ENCODE results near the gene RAP1A. TPM values are rescaled to one million over a fixed set of nuclear protein-coding genes. Genes with fewer than 3 reads are reported as not detected.
A peak's percentile ranks its signal among the peaks of the same experiment; 100 is the strongest.

Gene RAP1A
- total RNA-seq, 1 donor from 2014 or later, result 93.7 TPM

DNA sequence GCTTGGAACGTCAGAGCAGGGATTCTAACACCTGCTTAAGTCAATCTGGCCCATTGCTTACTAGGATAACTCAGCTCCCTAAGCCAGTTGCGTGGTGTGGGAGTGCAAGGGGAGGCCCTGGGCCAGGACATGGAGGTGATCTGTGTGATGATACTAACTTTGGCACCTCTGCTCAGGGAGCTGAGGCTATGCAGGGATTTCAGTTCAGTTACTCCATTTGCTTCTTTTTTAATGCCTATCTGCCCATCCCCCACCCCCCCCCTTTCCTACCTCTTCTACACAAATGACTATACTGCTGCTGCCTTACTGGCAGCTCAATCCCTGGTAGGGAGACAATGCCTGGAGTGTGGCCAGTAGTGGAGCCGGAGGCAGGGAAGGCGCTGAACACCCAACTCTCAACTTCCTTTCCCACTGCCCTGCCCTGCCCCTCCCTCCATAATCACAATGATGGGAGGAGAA is 100.1 kb downstream of the RAP1A start:
- no peak for DNase-seq (ENCODE audit: low read depth)

DNA sequence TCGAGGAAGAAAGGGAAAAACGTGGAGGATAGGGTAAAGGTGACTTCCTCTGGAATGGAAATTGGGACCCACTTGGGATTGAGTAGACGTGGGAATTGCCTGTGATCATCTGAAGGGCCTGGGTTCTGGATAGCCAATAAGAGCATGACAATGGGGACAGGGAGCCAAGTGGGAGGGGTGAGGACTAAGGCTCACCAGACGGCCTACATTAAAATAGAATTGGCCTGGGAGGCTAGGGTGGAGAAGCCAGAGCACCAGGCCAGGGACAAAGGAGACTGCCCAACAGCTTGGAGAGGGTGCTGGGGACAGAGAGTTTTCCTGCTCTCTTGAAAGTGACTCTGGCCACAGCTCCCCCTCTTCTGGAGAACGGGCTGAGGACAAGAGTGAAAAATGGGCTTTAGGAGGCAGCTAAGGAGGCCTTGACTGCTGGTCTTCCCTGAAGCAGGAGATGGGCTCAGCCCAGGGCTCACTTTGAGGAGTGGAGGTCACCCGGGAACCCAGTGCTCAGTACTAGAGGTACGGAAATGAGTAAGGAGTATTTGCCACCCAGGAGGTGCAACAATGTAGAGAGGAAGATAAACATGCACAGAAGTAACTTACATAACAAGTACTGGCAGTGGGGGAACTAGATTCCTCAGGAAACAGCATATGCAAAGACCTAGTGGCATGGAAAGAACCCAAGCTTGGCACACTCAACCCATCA is 100.8 kb downstream of the RAP1A start:
- DNase-seq (ENCODE audit: low read depth), result no peak

DNA sequence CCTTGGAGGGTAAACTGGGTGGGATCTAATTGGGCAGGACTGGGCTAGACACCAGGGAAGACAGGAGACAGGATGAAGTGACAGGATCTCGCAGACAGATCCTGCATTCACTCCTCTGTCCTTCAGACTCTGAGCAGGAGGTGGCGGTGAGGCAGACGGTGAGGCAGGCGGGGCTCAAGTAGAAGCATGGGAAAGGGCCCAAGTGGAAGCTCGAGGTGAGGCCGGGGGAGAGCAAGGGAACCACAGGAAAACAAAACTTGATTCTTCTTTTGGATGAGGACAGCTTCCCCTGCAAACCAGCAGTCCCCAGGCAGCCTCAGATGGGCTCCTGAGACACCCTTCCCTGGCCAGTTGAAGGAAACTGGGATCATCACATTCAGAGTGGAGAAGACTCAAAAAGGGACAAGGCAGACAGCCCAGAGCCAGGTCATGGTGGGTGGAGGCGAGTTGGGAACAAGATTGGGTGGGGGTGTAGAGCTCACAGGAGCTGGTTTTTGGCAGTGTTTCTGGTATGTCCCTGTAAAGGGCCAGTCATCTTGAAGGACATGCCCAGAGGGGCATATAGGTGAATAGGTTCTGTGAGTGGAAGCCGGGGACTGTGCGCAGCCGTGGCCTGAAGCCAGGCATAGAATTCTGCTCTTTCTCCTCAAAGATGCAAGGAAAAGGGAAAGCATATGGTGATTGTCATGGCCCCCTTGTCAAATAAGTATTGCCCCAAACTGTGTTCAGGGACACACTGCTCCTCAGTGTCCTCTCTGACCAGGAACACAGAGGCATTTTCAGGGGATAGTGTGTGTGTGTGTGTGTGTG is 101.6 kb downstream of the RAP1A start:
- no peak for DNase-seq (ENCODE audit: low read depth)

DNA sequence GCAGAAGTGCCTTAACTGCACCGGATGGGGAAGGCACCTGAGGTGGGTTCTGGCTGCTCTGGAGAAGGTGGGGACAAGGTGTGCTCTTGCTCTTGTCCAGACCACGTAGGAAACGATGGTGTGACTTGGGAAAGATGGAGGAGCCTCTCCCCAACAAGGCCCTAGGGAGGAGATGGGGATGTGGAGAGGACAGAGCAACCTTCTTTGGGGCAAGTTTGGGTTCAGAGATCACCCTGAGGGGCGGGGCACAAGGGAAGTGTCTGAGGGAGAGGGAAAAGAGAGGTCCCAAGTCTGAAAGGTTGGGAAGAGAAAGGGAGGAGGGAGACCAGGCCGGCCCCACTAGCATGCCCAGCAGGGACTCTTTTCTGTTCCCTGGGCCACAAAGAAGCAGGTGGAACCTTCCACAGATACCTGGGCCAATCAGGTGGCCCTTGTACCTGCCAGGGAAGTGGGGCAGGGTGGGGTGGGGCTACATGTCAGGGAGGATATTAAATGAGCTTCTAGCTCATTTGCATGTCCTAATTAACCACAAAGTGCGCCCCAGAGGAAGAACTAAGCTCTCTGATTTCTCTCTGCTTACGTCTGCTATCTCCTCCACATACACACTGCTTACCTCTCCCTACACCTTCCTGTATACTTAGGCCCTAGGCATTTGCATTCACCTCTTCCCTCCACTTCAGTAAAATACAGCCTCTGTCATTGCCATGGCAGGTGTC is 103.7 kb downstream of the RAP1A start:
- no peak for DNase-seq (ENCODE audit: low read depth)

DNA sequence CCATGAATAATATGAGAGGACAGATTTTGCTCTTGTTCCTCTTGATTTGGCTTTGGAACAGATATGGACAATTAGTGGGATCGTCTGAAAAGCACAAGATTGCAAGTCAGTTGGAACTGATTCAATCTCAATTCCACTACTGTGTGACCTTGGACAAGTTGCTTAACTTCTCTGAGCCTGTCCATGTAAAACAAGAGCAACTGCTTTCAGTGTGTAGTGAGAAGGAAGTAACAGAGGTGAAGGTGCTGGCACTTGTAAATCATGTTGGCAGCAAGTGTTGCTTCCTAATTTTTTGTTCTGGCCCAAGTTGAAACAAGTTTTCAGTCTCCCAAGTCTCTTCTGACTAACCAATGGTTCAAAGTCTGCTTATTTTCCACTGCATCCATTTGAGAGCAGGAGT is 104.3 kb downstream of the RAP1A start:
- no peak for DNase-seq (ENCODE audit: low read depth)

DNA sequence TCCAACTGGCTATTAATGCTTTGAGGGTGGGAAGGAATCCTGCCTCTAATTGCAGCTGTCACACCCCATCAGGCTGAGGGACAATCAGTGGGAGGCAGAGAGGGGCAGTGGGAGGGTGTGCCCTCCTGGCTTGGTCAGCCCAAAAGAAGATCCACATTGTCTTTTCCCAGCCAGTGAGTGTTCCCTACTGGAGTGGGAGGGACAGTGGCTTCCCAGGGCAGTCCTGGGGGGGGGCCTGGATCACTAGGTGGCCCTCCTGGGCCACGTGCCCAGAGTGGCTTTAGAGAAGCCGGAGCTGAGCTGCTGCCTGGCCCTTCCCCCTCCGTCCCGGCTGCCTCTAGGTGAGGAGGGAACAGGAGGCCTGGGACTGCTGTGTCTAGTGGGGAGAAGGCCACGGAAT is 105.6 kb downstream of the RAP1A start:
- no peak for DNase-seq (ENCODE audit: low read depth)

DNA sequence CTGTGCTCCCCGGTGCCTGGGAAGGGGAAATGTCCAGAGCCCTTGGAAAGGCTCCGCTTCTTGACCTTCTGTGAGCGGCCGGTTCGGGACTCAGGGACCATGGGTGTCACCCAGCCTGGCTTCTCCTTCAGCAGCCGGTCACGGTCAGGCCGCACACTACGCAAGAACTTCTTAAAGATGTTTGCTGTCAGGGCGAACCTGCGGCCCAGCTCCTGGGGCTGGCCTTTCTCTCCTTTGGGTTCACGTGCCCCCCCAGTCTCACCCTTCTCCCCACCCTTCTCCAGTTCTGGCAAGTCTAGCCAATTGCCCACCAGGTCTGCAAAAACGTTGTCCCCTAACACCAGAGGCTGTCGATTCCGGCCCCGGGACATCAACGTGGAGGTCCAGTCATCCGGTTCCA is 107.5 kb downstream of the RAP1A start:
- no peak for DNase-seq (ENCODE audit: low read depth)

DNA sequence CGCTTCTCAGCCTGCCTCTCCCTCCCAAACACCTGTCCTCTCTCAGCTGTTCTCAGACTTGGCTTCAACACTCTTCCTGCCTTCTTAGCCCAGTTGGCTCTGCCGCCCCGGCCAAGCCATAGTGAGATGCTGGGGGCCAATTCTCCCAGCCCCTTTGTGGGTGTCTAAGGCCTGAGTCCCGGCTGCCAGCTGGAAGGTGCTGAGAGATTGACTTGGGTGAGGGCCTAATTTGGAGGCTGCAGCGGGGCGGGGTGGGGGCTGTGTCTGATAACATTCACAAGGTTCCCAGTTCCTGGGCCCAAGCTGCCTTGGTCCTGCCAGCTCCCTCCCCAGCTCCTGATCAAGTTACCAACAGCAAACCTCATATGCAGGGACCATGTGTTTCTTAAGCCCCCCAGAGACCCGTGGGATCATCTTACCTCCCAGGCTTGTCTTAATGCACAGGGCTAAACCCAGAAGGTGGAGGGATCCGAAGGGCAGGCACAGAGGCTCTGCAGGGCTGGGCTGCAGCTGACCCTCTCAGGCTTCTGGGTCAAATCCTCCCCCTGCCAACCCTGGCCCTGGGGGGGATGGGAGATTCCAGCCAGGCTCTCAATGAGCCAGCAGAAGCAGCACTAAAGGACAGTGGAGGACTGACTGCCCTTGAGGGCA is 109.8 kb downstream of the RAP1A start:
- no peak for DNase-seq (ENCODE audit: low read depth)

DNA sequence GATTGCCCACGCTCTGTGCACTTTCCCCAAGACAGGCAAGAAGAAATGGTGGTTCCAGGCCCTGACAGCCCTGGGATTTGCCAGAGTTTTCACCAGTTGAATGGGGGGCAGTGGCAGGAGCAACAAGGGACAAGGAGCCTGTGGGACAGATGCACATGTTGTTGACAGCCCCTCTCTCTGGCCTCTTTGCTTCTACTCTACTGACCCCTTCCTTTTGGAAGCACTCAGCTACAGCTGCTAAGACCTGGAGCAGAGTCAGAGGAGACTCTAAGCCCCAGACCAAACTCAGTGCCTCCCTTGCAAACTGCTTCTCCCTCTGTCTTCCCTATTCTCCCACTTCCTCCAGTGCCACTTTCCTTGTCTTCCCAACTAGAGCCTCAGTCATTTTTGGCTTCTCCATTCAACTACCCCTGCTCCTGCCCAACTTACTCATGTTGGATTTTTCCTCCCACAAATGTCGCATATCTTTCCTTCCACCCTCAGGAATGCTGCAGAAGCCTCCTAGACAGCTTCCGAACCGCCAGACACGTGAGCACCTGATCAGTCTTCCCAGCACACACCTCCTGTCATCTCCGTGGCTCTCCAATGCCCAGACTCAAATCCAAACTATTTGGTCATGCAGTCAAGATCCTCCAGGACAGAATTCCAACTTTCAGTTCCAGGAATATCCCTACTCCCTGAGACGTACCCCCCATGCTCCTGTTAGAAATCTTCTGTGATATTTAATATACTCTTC is 110.5 kb downstream of the RAP1A start:
- DNase-seq (ENCODE audit: low read depth), result no peak

DNA sequence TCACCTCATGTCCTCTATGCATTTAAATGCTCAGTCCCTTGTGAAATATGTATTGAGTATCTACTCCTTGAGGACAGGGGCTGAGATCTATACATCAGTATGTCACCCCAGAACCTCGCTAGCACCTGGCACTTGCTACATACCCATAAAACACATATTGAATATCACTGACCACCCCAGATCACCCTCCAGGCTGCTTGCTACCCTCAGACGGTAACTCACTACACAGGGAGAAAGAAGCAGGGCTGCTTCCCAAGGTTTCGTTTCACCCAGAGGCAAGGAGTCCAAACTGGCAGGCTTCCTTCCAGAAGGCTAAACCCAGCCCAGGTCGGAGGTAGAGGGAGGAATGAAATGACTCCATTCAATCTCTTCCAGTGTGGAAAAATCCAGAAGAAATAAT is 111.1 kb downstream of the RAP1A start:
- no peak for DNase-seq (ENCODE audit: low read depth)

DNA sequence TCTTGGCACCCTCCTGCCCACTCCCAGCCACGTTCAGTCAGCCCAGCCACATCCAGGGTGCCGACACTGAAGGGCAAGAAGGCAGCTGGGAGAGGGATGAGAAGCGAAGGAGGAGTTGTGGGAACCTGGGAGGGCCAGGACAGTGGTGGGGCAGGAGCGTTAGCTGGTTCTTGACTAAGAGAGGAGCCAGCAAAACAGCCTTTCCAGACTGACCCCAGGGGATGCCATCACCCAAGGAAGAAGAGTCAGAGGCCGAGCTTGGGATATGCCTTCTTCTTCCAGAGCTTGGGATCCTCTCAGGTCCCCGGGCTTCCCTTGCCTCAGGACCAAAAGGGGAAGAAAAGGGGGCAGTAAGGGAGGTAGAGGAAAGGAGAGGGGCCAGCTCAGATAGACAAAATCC is 112.4 kb downstream of the RAP1A start:
- DNase-seq (ENCODE audit: low read depth), result no peak

DNA sequence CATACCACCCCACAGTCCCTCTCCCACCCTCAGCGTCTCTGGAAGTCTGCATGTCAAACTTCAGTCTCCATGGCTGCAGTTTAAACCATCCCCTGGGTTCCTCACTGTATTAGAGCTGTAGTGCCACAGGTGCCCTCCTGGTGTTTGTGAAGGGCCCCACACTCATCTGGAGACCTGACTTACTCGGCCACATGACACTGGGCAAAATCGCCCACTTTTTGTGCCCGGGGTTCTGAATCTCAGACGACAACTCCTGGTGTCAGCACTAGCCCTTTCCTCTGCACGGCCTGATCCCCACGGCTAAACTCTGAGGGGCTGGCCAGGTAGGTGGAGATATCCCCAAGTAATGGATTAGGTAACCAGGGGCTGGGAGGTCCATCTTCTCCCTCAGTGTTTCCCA is 113.1 kb downstream of the RAP1A start:
- no peak for DNase-seq (ENCODE audit: low read depth)

DNA sequence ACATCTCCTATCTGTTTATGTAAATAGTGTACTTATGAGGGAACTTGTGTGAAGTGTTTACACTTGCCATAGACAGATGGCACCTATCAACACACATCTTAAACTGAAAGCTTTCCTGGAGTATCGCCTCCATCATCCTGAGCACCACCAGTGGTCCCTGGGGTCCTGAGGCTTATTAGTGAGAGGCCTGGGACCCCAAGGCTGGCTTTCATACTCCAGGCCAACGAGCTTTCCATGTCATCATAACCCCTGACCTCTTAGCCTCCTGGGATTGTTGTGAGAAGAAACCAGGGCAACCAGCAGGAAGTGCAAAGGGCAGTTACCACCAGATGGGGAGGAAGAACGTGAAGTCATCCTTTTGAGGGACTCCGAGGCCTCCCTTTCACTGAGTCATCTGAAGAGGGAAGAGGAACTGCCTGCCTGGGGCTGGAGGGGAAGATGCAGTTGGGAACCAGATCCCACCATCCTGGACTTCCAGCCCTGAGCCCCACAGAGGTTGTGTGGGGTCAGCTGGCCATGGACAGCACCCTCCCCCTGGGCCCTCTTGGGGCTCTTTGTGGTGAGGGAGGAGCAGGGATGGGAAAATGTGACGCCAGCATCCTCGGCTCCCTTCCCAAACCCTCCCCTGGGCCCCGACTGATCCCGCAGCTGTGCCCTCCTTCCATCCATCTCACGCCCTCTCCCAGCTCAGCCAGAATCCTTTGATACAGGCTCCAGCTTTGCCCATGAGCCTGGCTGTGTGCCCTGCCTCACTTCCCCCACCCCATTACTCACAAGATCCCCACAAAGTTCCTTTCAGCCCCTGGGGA is 113.8 kb downstream of the RAP1A start:
- peak; percentile 45 for DNase-seq (ENCODE audit: low read depth)

DNA sequence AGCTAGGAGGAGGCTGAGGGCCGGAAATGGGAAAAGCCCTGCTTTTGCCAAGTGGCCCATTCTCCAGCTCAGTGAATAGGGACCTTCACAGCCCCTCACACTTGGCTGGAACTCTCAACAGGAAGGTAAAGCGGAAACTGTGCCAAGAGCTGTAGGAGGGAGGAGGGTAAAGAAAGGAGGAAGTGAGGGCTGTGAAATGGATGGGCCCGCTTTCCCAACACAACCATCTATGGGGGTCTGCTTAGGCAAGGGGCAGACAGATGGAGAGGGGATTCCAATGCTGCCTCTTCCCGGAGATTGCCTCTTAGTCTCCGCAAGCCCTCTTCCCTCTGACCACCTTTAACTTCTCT is 114.4 kb downstream of the RAP1A start:
- no peak for DNase-seq (ENCODE audit: low read depth)

DNA sequence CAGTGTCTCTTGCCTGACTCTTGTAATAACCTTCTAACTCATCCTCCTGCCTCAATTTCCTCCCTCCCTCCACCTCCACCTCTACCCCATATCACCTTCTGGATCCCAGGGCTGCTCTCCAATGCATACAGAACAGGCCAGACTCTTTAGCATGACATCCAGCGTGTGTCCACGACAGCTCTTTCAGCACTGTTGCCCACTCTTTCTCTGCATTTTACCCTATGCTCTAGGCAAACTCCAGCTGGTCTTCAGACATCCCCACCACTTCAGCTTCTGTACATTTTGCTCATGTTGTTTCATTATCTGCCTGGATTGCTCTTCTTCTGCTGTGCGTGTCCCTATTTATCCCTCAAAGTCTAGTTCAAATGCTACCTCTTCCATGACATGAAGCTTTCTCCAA is 114.8 kb downstream of the RAP1A start:
- DNase-seq (ENCODE audit: low read depth), result no peak

DNA sequence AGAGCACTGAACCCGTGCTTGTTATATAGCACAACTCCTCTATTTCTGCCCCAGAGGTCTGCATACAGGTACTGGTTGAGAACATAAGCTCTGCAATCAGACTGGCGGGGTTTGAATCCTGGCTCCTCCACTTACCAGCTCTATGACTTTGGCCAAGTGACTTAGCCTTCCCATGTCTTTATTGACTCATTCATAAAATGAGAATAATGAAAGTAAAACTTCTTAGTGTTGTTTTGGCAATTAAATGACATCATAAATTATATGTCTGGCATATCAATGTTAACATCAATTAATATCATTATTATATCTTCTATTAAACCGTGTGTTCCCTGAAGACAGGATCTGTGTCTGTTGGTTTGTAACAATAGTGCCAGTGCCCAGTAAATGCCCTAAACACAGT is 115.3 kb downstream of the RAP1A start:
- no peak for DNase-seq (ENCODE audit: low read depth)

DNA sequence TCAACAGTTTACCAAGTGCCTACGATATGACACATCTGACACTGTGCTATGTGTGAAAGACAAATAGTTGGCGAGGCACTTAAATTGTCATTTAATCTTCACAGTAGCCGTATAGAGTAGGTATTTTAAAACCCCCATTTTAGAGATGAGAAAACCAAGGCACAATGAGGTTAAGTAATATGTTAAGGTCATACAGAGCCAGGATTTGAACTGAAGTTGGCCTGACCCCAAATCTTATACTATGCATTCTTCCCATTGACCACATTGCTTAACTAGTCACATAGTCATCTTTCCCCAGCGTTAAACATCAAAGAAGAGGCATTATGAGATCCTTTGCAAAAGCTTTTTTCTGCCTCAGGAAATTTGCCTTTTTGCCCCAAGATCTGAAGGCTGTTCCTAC is 115.7 kb downstream of the RAP1A start:
- no peak for DNase-seq (ENCODE audit: low read depth)

DNA sequence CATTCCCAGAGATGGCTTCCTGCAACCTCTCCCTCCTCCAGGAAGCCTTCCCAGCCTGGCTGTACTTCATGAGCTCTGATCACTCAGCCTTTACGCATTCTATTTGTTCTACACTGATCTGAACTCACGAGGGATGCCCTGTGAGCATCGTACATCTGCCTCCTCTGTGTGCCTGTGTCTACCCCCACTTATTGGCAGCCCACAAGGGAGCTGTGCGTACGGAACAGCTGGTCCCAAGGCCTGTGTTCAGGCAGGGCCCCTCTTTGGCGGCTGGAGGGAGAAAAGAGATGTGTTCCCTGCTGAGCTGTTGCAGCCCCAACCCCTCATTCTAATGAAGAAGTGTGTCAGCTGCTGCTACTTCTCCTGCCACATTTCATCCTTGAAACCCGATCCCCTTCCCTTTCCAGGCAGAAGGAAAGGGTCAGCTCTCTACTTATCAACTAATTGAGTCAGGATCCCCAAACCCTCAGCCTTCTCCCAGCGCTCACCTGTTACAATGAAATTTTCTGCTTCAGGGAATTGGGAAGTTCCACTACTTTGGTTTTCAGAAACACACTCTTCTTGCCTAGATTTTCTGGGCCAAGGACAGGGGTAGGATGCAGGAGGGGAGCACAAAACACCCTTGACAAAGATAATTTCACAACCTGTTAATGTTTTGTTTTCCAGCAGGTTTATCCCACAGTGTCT is 116.4 kb downstream of the RAP1A start:
- DNase-seq (ENCODE audit: low read depth), result no peak

DNA sequence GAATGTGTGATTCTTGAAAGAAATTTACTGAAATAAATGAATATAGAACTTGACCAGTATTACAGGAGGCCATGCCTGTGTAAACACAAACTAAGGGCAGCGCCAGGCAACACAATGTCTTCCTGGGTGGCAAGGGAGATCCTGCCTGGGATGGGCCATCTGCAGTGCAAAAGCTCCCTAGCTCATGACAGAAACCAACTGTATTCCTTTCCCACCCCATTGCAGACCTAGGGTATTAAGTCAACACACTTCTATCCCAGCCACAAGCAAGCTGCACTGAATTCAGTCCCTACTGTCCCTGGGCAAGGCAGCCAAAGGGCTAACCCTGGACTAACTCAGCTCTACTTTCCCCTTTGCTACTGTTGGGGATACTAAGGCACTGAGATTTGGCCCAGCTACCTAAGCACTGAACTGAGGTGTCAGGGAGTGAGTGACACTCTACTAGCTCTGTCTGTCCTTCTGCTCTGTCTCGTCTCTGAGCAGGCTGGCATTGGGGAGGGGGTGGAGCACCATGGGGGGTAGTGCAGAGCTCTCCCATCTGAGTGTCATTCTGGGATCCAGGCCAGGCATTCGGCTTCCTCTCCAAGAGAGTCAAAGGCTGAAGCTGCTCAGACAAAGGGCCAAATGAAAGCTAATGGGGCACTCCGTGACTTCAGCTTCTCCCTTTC is 117.1 kb downstream of the RAP1A start:
- no peak for DNase-seq (ENCODE audit: low read depth)
